Measurements from ENCODE around the gene LMTK2.

The LMTK2 gene

GRCh38 chr7:98100088-98100487 is 6.6 kb upstream of the LMTK2 start:
- TF ChIP-seq POLR2AphosphoS5 (IDR thresholded peaks at IDR 0.05; ENCODE audit: low read depth, low read length) (no peak), FOXP2 (optimal IDR thresholded peaks at IDR 0.05; ENCODE audit: borderline replicate concordance, extremely low read depth, extremely low read length, insufficient read depth) (no peak), REST (IDR thresholded peaks at IDR 0.05; ENCODE audit: insufficient read depth in 1 of 2, low read depth in 2 of 2, low read length in 2 of 2) (no peak), SIN3A (IDR thresholded peaks at IDR 0.05; ENCODE audit: borderline replicate concordance, insufficient read depth, low read length) (no peak), TAF1 (IDR thresholded peaks at IDR 0.05; ENCODE audit: borderline replicate concordance, insufficient read depth, low read length) (no peak)

- TF ChIP-seq TAF1 (IDR thresholded peaks at IDR 0.05; ENCODE audit: borderline replicate concordance, insufficient read depth, low read length): no peak
- no peak for TF ChIP-seq FOXP2 (optimal IDR thresholded peaks at IDR 0.05; ENCODE audit: borderline replicate concordance, extremely low read depth, extremely low read length, insufficient read depth)
- TF ChIP-seq POLR2AphosphoS5 (IDR thresholded peaks at IDR 0.05; ENCODE audit: low read depth, low read length): no peak
- no peak for TF ChIP-seq SIN3A (IDR thresholded peaks at IDR 0.05; ENCODE audit: borderline replicate concordance, insufficient read depth, low read length)
- no peak for TF ChIP-seq REST (IDR thresholded peaks at IDR 0.05; ENCODE audit: insufficient read depth in 1 of 2, low read depth in 2 of 2, low read length in 2 of 2)
Measured at GRCh38 chr7:98102170-98102569, 4.5 kb upstream of the LMTK2 start.

- no peak for TF ChIP-seq REST (IDR thresholded peaks at IDR 0.05; ENCODE audit: insufficient read depth in 1 of 2, low read depth in 2 of 2, low read length in 2 of 2)
- TF ChIP-seq FOXP2 (optimal IDR thresholded peaks at IDR 0.05; ENCODE audit: borderline replicate concordance, extremely low read depth, extremely low read length, insufficient read depth): no peak
- TF ChIP-seq POLR2AphosphoS5 (IDR thresholded peaks at IDR 0.05; ENCODE audit: low read depth, low read length): no peak
- no peak for TF ChIP-seq TAF1 (IDR thresholded peaks at IDR 0.05; ENCODE audit: borderline replicate concordance, insufficient read depth, low read length)
- no peak for TF ChIP-seq SIN3A (IDR thresholded peaks at IDR 0.05; ENCODE audit: borderline replicate concordance, insufficient read depth, low read length)
Measured at GRCh38 chr7:98105942-98106544, 619 bp upstream of the LMTK2 start.

- no peak for TF ChIP-seq REST (IDR thresholded peaks at IDR 0.05; ENCODE audit: insufficient read depth in 1 of 2, low read depth in 2 of 2, low read length in 2 of 2)
- TF ChIP-seq SIN3A (IDR thresholded peaks at IDR 0.05; ENCODE audit: borderline replicate concordance, insufficient read depth, low read length): no peak
- no peak for TF ChIP-seq FOXP2 (optimal IDR thresholded peaks at IDR 0.05; ENCODE audit: borderline replicate concordance, extremely low read depth, extremely low read length, insufficient read depth)
Measured at GRCh38 chr7:98107313-98107721, 655 bp downstream of the LMTK2 start.
